GM21737 (cell line): ENCODE data around the gene FMR1NB.

Experiments used
- ATAC-seq: cut with Tn5 transposase; IDR thresholded peaks from one replicate; pipeline ENCODE4 v1.9.1; 2021; ENCODE audit warnings: mild to moderate bottlenecking, moderate library complexity; ENCODE audit not compliant: unreplicated experiment

Gene FMR1NB, protein sequence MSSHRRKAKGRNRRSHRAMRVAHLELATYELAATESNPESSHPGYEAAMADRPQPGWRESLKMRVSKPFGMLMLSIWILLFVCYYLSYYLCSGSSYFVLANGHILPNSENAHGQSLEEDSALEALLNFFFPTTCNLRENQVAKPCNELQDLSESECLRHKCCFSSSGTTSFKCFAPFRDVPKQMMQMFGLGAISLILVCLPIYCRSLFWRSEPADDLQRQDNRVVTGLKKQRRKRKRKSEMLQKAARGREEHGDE

DNA sequence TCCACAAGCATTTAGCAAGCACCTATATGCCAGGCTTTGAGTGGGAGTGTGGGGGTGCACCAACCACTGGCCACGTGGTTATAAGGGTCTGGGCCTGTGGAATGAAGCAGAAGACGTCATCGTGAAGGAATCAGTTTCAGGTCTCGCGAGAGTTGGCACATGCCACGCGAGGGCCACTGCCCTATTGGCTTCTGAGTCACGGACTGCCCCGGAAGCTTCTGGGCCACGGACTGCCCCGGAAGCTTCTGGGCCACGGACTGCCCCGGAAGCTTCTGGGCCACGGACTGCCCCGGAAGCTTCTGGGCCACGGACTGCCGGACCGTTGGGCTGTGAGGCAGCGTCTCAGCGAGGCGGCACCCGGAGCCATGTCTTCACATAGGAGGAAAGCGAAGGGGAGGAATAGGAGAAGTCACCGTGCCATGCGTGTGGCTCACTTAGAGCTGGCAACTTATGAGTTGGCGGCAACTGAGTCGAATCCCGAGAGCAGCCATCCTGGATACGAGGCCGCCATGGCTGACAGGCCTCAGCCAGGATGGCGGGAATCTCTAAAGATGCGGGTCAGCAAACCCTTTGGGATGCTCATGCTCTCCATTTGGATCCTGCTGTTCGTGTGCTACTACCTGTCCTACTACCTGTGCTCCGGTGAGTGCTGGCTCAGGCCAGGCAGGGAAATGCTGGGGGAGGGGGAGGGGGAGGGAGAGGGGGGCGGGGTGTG lies at the start of gene FMR1NB:
FMR1NB (plus strand) TSS at position 300 of the 715 bp plus-strand sequence; CDS start at position 366, 66 bp downstream.
- ATAC-seq = no peak

DNA sequence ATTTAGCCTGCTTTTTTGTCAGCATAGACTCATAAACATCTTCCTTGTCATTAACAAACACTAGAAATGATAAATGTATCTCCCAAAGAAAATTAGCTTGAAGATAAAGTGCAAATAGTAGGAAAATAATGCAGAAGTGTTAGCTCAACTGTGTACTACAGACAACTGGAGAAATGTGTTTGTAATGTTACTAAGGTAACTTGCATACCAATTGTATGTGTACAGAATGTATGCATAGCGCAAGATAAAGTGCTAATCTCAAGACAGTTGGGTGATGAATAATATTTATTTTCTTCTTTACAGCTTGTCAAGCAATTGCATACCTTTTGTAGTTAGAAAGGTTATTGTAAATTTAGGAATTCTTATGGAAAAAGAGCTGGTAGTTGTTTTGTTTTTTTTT lies 47.3 kb upstream of the FMR1NB start:
- no peak for ATAC-seq

DNA sequence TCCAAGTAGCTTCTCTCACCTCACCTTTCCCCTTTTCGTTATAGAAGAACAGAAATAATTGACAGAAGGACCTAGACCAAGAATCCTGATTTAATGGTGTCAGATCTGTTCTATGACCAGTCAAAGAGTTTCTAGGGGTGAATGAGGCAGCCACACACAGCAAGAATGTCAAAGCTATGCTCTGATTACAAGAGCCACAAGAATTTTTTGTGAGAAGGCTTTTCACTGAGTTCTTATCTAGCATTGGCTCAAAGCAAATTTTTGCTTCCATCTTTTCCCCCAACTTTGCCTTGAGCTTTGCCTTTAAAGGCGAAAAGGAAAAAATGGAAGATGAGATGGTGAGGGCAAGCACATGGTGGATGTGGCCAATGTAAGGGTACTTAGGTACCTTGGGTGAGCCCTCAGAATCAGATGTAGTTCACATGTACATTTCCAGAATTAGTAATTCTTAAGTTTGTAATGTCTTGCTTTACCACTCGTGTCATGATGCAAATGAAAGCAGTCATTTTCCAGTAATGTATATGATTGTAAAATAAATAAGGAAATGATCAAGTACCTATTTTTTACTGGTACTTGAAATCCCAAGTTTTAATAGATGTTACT lies 45.9 kb upstream of the FMR1NB start:
- ATAC-seq = no peak

DNA sequence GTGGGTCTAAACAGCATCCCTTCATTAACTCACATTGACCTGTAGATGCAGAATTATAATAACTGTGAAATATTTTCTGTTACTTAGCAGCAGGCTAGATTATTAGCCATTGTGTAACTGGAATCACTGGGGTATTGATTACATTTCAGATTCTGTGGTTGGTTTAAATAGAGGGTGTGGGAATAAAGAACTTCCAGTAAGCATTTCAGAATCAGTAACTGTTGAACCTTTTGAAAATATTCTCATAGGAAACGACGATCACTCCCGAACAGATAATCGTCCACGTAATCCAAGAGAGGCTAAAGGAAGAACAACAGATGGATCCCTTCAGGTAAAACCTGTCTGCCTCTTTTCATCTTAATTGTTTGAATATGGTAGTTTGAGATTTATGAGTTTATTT lies 35.9 kb upstream of the FMR1NB start:
- ATAC-seq = no peak

DNA sequence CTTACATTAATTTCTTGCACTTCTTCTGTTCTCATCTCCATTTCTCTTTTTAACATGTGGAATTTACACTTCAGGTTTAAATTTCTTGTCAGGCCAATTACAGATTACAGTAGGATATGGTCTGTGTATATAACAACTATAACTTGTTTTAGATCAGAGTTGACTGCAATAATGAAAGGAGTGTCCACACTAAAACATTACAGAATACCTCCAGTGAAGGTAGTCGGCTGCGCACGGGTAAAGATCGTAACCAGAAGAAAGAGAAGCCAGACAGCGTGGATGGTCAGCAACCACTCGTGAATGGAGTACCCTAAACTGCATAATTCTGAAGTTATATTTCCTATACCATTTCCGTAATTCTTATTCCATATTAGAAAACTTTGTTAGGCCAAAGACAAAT lies 32.6 kb upstream of the FMR1NB start:
- no peak for ATAC-seq

DNA sequence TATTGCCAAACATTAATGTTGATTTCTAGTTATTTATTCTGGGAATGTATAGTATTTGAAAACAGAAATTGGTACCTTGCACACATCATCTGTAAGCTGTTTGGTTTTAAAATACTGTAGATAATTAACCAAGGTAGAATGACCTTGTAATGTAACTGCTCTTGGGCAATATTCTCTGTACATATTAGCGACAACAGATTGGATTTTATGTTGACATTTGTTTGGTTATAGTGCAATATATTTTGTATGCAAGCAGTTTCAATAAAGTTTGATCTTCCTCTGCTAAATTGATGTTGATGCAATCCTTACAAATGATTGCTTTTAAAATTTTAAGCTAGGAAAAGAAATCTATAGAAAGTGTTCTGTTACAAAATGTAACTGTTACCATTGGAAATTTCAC lies 30.8 kb upstream of the FMR1NB start:
- ATAC-seq = no peak

DNA sequence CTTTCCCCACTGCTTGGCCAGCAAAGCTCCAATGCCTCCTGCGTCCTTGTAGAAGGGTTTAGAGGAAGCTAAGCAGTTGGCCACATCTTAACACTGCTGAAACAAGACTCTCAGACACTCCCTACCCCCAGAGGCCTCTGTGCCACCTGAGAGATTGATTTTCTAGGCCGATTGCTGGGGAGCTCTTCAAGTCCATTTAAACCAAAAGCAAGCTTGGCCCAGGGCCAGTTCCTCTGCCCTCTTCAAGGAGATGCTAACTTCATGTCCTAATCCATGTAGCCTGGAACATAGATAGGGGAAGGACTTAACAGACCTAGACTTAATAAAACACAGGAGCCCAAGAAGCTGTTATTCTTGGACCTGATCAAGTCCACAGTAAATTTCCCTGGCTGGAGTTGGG lies 27.2 kb upstream of the FMR1NB start:
- ATAC-seq = no peak

DNA sequence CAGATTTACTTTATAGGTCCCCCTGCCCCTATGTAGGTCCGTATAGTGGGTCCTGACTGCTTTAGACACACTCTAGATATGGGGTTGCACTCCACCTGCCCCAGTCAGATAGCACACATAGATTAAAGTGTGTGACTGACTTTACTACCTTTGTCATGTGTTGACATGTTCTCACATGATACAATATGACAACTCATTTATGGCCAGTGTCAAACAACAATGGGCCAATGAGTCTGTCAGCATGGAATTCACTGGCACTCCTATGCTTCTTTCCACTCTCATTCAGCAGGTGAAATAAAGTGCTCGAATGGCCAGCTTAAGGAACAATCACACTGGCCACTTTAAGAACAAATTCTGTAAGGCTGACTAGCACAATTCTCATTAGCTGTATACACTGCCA lies 23.8 kb upstream of the FMR1NB start:
- no peak for ATAC-seq

DNA sequence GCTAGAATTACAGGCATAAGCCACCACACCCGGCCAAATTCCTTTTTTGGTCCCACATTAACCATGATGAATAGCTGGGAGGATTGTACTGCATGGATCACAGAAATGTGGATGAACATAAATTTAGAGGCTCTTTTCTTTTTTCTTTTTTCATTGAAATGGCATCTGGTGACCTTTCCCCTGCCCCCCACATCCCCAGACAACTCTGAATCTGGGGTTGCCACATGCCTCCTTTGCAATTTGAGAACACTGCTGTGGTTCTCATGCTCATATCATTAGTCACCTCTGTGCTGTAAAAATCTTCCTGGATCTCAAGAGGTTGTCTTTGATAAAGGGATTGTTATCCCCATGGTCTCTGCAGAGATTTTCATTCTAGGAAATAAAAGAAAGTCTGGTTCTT lies 22.8 kb upstream of the FMR1NB start:
- no peak for ATAC-seq

DNA sequence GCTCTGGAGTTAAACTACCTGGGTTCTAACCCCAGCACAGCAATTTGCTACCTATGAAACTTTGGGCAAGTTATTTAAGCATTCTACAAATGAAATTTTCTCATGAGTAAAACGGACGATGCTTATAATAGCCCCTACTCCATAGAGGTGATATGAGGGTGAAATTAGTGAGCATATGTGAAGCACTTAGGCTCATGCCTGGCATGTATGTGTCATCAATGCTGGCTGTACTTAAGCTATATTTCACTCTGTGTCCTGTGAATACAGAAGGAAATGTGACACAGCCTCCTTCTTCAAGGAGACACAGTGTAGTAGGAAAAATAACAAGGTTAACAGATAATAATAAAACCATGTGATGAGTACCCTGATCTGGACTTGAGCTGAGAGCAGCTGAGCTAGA lies 20.4 kb upstream of the FMR1NB start:
- ATAC-seq = no peak

DNA sequence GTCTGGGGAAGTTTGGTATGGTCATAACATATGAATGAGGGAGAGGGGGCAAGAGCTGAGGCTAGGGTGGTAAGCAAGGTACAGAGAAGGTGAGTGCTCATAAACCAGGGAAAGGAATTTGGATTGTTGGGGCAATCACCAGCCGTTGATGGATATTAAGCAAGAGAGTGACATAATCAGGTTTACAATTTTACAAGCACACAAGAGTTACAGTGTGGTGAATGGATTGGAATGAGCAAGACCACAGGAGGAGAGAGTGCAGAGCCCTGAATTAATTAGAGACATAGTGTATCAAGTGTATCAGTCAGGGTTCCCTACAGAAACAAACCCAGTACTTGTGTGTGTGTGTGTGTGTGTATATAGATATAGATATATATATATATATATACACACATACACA lies 18.7 kb upstream of the FMR1NB start:
- ATAC-seq = no peak

DNA sequence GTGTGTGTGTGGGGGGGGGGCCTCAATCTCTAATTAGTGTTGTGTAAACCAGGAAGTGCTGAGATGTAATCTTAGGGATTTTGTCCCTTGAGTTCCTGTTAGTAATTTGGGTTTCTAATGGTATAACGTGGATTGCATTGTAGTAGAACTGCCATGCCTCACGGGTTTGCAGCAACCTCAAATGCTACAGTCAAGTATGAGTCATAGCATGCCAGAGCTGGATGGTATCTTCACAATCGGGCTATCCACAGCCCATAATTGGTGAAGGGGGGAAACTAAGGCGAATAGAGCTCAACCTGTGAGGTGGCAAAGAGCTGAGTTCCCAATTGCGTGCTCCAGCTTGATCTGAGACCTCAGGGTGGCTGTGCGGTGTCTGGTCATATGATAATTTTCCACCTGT lies 2.2 kb upstream of the FMR1NB start:
- no peak for ATAC-seq

DNA sequence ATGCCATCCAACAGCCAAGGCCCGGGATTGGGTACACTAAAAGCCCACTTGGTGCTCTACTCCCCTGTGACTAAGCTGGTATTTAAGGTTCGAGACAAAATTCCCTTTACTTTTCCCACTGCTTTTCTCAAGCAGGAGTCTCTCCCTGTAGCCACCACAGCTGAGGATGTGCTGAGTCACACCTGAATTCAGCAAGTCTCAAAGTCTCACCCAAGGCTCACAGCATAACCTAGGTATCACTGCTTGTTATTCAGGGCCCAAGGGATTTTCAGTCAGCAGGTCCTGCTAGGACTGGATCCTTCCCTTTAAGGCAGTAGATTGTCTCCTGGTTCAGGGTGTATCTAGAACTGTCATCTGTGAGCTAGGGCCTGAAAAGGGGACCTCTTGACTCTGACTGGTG lies 39.2 kb downstream of the FMR1NB start:
- no peak for ATAC-seq

DNA sequence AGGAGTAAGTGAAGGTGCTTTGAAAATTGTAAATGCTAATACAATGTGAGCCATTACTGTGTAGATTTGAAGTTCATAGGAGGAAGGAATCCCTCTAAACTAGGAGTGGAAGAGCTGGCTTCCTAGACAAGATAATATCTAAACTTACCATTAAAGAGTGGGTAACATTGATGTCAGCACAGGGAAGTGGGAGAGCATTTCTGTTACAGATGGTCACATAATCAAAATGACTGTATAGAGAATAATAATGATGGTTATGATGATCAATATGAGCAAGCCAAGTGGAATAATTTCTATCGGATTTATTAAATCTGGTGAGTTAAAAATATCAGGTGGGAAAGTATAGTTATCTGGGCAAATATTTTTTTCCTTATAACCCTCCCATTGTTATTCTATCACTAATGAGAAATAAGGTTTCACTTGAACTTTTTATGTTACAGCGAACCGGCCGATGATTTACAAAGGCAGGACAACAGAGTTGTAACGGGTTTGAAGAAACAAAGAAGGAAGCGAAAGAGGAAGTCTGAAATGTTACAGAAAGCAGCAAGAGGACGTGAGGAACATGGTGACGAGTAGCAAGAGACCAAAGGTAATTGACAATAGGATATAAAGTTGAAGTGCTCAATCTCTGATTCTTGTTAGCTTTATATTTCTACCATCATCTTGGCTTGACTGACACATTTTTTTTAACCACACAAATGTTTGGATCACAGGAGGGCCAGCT lies 43.5 kb downstream of the FMR1NB start:
- peak; percentile 92 for ATAC-seq

DNA sequence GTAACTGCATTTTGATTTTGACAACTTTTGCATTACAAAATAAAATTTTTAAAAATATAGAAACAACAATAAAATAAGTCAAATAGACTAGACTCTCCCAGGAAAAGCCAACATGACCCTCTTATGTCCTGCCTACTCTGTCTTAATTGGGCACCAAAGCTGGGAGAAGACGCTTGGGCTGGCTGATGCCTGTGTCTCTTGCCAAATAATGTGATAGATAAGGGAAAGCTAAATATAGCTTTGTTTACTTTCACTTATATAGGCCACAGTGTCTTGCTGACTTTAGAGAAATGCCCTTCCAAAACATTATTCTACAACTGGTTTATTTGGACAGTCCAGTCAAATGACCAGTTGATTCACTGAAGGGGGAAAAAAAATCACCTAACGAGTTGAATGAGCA lies 54.2 kb downstream of the FMR1NB start:
- no peak for ATAC-seq

DNA sequence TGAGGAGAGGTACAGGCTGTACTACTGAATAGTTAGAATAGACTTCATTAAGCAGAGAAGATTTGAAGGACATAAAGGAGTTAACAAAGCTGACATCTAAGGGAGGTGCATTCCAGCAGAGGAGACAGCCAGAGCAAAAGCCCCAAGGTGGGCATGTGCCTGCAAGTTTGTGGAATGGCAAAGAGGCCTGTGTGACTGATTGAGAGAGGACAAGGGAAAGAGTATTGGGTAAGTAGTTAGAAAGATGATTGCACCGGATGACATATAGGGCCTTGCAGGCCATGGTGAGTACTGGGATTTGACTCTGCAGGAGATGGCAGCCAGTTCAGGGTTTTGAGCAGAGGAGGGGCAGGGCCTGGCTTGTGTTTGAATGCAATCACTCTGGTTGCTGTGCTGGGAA lies 55.9 kb downstream of the FMR1NB start:
- no peak for ATAC-seq

DNA sequence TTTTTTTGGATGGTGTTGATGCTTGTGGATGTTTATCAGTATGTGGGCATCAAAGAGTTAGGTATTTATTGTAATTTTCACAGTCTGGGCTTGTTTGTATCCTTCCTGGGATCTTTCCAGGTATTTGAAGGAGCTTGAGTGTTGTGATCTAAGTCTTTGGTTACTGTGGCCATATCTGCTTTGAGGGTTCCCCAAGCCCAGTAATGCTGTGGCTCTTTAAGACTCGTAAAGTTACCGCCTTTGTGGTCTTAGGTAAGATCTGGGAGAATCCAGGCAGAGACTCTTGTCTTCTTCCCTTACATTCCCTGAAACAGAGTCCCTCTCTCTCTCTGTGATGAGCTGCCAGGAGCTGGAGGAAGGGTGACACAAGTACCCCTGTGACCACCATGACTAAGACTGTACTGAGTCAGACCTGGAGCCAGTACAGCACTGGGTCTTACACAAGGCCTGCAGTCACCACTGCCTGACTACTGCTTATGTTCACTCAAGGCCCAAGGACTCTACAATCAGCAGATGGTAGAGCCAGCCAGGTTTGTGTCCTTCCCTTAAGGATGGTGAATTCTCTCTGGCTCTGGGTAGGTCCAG lies 62.2 kb downstream of the FMR1NB start:
- no peak for ATAC-seq

DNA sequence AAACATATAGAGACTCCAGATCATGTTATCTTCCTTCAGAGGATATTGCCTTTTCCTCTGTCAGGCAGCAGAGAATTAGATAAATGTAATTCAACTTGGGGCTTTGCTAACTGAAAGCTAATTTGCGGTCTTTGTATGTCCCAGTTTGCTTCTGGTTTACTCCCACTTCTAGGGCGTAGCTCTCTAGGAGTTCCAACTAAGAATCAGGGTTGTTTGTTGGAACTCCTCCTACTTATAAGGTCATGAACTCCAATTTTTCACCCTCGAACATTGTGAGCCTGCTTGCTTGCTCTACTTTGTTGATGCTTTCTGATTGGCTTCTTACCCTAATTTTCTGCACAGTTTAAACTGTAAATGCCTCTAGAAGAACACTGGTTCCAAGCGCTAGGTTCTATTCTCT lies 66.1 kb downstream of the FMR1NB start:
- ATAC-seq = no peak

DNA sequence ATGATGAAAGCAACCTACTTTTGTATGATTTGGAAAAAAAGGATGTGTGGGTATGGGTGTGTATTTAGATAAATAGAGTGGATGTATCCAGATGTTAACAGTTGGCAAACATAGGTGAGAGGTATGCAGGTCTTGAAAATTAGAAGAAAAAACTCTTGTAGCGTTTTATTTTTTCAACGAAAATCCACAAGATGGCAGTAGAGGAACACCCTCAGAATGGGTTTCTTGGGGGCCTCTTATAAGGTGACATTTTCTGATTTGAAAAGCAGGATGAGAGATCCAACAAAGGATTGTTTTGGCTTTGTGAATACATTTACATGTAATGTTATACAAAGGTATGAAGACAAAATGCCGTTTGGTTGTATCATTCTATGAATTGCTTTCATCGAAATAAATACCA lies 68.3 kb downstream of the FMR1NB start:
- ATAC-seq = no peak

DNA sequence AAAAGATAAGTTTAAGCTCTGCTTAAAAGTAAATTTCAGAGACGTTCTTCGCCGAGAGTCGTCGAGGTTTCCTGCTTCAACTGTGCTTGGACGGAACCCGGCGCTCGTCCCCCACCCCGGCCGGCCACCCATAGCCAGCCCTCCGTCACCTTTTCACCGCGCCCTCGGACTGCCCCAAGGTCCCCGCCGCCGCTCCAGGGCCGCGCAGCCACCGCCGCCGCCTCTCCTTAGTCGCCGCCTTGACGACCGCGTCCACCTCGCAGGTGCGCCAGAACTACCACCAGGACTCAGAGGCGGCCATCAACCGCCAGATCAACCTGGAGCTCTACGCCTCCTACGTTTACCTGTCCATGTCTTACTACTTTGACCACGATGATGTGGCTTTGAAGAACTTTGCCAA lies 70.8 kb downstream of the FMR1NB start:
- ATAC-seq = no peak

DNA sequence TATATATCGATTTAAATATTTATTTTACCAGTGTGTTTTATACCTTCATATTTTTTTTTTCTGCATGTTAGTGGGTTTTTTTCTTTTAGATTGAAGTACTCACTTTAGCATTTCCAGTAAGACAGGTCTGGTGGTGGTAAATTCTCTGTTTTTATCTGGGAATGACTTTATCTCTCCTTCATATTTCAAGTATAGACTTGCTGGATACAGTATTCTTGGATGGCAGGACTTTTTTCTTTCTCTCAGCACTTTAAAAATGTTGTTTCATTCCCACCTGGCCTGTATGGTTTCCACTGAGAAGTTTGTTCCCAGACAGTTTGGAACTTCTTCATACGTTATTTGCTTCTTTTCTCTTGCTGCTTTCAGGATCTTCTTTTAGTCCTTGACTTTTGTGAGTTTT lies 86.1 kb downstream of the FMR1NB start:
- no peak for ATAC-seq
